GM12874 (cell line): Measurements from ENCODE around the gene ZNF71.

ENCODE experiments used
- CTCF ChIP-seq: IDR thresholded peaks from 2 replicates; pipeline ENCODE4 v1.5.1; 2011; ENCODE audit warnings: low read depth, mild to moderate bottlenecking, control low read depth, low read length, moderate library complexity; ENCODE audit not compliant: insufficient read depth

The ZNF71 gene

GRCh38 chr19:56594783-56595547 is at the start of gene ZNF71:
Gene ZNF71, plus strand, starts transcription at chr19:56595302. Its CDS starts 6,257 bp downstream, at chr19:56601559.
- TF ChIP-seq CTCF = no peak

- TF ChIP-seq CTCF = peak; percentile 38; the same call in 1 of the 2 replicates
These were observed 47.6 kb upstream of the ZNF71 start for GRCh38 chr19:56547535-56547934.

GRCh38 chr19:56554272-56554869 is 40.7 kb upstream of the ZNF71 start:
- no peak for TF ChIP-seq CTCF

GRCh38 chr19:56562766-56563165 is 32.3 kb upstream of the ZNF71 start:
- TF ChIP-seq CTCF = no peak

- no peak for TF ChIP-seq CTCF
These were observed 28.2 kb upstream of the ZNF71 start for GRCh38 chr19:56566904-56567273.

GRCh38 chr19:56567274-56568120 is 27.6 kb upstream of the ZNF71 start, which contains the start of gene ZNF470:
Gene ZNF470, plus strand, starts transcription at chr19:56567468. Its CDS starts 2,844 bp downstream, at chr19:56570312.
- no peak for TF ChIP-seq CTCF

- no peak for TF ChIP-seq CTCF
These were observed 22.5 kb upstream of the ZNF71 start for GRCh38 chr19:56572589-56572988.
